Upper lobe of right lung (tissue), 1 donor: ENCODE results near the gene CST3. TPM values are rescaled to one million over a fixed set of nuclear protein-coding genes. Genes with fewer than 3 reads are reported as not detected.

ENCODE experiments used
- total RNA-seq: library from RNA; stranded (reverse); fragmentation: NEBNext Ultra II Directional; extraction: Animal tissue kit (Norgen Biotek cat#: 25700); gene quantifications from one replicate; pipeline ENCODE4 v1.2.1, GENCODE V29; 2021
- donor health status: DM: no; HTN: yes; CAD: no; lungs with severe emphysema.

The CST3 gene
- total RNA-seq, 1 donor from 2014 or later: 666 TPM

Other genes starting within 250 kb of the CST3 start
- 10.8 TPM for gene NAPB, start 216.5 kb downstream of the CST3 start, total RNA-seq
- not detected for gene CSTL1, start 198.3 kb downstream of the CST3 start, total RNA-seq
- gene CST11, start 185.1 kb downstream of the CST3 start, total RNA-seq: not detected
- gene CST8, start 146.8 kb downstream of the CST3 start, total RNA-seq: not detected
- gene CST9L, start 69.5 kb downstream of the CST3 start, total RNA-seq: not detected
- gene CST9, start 32.0 kb downstream of the CST3 start, total RNA-seq: not detected
- gene CST4, start 51.1 kb upstream of the CST3 start, total RNA-seq: not detected
- gene CST1, start 113.0 kb upstream of the CST3 start, total RNA-seq: not detected
- gene CST2, start 188.8 kb upstream of the CST3 start, total RNA-seq: not detected
- 0.55 TPM for gene CST5, start 241.8 kb upstream of the CST3 start, total RNA-seq